Measurements from ENCODE around the gene S100A9.
"Not testable (repeated sequence)": the region's sequence is repeated elsewhere in the genome, so short reads cannot be mapped to it uniquely, and the experiment has no call there.

S100A9 gene

DNA sequence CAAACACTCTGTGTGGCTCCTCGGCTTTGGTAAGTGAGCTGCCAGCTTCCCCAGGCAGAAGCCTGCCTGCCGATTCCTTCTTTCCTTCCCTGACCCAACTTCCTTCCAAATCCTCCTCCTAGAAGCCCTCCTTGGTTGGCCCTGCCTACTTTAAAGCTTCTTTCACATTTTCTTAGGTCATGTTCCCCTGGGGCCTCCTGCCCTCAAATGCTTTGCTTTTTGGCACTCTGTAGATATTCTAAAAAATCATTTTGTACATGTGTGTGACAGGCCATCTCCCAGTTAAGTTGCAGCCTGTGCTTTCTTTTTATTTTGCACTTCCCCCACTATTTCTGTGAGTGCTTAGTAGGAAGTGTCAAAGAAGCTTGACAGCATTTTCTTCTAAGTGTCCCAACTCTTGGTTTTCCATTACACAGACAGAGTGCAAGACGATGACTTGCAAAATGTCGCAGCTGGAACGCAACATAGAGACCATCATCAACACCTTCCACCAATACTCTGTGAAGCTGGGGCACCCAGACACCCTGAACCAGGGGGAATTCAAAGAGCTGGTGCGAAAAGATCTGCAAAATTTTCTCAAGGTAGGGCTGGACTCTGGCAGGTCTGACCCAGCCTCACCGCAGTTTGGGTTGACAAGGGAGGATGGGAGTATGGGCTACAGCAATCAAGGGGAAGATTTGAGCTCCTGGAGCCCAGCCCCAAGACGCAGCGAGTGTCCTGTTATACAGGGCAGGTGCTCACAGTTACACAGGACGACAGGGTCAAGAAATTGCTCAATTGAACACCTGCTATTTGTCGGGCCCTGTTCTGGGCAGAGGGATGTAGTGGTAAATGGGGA lies at the start of gene S100A9:
S100A9 (plus strand) TSS at position 2 of the 838 bp plus-strand sequence; CDS start at position 432, 430 bp downstream.
- no peak for DNase-seq (ENCODE audit: low read depth)

- DNase-seq (ENCODE audit: low read depth), result no peak
Observed at GRCh38 chr1:153308540-153308939, 49.1 kb upstream of the S100A9 start.

- no peak for DNase-seq (ENCODE audit: low read depth)
Observed at GRCh38 chr1:153309441-153309840, 48.2 kb upstream of the S100A9 start.

DNA sequence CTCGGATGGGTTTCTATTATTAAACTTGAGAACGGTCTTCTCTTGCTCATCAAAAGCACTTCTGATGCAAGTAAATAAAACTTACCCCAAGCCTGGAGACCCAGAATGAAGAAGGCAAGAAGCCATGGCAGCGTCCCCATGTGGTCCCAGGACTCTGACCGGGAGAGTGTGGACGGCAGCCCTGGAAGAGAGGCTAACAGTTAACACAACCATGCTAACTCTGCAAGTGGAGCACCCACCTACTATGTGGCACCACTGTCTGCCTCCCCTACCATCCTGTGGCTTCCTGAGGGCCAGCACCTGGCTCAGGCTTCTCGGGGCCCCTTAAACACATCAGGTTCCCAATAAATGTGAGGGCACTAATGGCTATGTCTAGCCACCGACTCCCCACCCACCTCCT lies 47.1 kb upstream of the S100A9 start:
- DNase-seq (ENCODE audit: low read depth), result no peak

DNA sequence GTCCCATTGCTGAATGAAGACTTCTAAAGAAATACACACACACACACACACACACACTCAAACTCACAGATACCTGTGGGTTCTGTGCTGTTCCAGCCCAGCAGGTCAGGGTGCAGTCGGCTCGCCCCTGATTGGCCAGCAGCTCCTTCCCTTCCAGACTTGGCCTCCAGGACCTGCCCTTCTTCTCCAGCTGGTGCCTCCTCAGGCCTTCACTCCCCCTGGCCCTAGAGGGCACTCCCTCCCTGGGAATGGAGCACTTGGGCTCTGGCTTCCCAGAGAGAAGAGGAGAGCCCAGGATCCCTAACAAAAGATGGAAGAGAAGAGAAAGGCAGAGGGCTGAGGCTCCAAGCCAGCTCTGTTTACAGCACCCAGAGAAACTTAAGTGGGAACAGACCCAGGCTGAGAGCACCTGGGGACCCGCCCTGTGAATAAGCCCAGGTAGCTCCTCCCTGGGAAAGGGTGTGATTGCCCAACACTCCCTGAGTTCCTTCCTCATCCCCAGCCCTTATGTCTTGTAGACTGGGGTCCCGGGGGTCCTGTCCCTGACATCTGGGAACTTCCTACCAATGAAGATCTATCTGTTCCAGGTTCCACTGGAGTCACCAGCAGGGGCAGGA lies 45.0 kb upstream of the S100A9 start, which contains the start of gene PGLYRP3:
PGLYRP3 (minus strand) TSS at position 383 of the 617 bp plus-strand sequence. CDS start 2,287 bp downstream, outside the sequence.
- no peak for DNase-seq (ENCODE audit: low read depth)

DNA sequence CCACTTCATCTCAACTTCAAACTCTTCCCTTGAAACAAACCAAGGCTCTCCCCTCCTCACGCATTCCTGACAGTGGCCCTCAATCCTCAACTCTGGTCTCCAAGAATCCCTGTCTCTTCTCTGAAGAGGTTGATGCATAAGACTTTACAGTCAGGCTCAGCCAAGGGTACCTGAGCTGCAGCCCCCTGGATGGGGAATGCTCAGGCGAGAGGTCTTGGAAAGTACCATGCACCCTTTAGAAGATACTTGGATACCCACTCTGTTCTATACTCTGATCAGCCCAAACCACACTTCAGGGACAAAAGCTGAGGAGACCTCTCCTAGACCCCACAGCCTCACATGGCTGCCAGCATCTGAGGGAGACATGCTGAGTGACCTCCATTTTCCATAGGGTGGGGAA lies 44.4 kb upstream of the S100A9 start:
- no peak for DNase-seq (ENCODE audit: low read depth)

GRCh38 chr1:153314388-153314787 lies 43.3 kb upstream of the S100A9 start:
- not testable (repeated sequence) for DNase-seq (ENCODE audit: low read depth)

- DNase-seq (ENCODE audit: low read depth), result not testable (repeated sequence)
Observed at GRCh38 chr1:153316013-153316412, 41.6 kb upstream of the S100A9 start.

GRCh38 chr1:153318145-153318544 lies 39.5 kb upstream of the S100A9 start:
- DNase-seq (ENCODE audit: low read depth), result not testable (repeated sequence)

DNA sequence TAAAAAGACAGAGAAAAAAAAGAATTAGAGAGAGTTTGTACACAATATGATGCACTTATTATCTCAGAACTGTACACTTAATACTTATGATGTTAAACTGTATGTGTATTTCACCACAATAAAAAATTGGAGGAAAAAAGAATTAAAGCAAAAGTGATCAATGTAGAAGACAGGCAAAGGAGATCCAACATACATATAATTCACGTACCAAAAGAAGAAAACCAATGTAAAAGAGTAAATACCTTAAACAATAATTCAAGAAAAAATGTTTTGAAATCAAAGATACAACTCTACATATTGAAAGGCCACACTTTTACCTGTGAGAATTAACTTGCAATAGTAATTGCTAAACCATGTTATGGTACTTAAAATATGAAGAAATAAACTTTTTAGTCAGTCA lies 35.1 kb upstream of the S100A9 start:
- DNase-seq (ENCODE audit: low read depth), result no peak

DNA sequence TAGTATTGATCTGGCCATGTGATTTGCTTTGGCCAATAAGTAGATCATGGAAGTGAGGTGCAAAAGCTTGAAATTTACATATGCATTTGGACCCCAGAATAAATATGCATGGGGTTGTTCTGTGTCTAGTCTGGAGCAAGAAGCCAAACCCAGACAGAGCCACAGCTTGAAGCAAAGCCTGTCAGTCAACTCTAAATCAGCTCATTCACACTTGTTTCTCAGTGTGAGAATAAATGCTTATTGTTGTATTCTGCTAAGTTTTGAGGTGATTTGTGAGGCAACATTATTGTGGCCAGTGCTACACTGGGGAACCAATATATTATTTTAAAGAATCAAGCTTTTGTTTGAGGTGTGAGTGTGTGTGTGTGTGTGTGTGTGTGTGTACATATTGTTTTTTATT lies 32.7 kb upstream of the S100A9 start:
- no peak for DNase-seq (ENCODE audit: low read depth)

DNA sequence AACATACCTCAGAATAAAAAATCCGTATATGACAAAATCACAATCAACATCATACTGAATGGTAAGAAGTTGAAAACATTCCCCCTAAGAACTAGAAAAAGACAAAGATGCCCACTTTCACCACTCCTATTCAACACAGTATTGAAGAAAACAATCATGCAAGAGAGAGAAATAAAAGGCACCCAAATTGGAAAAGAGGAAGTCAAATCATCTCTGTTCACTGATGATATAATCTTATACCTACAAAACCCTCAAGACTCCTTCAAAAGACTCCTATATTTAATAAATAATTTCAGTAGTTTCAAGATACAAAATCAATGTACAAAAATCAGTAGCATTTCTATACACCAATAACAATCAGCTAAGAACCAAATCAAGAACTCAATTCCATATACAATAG lies 23.8 kb upstream of the S100A9 start:
- DNase-seq (ENCODE audit: low read depth), result no peak

GRCh38 chr1:153336650-153337049 lies 21.0 kb upstream of the S100A9 start:
- DNase-seq (ENCODE audit: low read depth), result no peak

- DNase-seq (ENCODE audit: low read depth), result no peak
Observed at GRCh38 chr1:153337980-153338853, 19.4 kb upstream of the S100A9 start.

- no peak for DNase-seq (ENCODE audit: low read depth)
Observed at GRCh38 chr1:153339802-153340201, 17.9 kb upstream of the S100A9 start.

GRCh38 chr1:153340356-153340755 lies 17.3 kb upstream of the S100A9 start:
- DNase-seq (ENCODE audit: low read depth), result no peak

GRCh38 chr1:153341431-153341934 lies 16.2 kb upstream of the S100A9 start:
- no peak for DNase-seq (ENCODE audit: low read depth)

DNA sequence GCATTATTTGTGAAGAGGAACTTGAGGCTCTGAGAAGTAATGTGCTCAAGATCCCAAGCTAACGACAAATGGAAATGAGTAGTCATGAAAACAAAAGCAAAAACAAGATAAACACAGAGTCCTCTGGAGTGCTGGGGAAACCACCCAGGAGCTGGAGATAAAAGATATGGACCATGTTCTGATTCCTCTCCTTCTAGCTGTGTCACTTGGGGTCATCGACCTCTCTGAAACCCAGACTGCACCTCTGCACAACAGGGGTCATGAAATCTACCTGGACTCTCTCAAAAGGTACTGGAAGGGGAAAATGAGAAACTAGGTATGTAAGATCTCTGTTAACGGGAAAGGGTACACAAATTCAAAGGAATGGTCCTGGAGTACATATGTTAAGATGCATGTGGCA lies 15.5 kb upstream of the S100A9 start:
- DNase-seq (ENCODE audit: low read depth), result no peak

DNA sequence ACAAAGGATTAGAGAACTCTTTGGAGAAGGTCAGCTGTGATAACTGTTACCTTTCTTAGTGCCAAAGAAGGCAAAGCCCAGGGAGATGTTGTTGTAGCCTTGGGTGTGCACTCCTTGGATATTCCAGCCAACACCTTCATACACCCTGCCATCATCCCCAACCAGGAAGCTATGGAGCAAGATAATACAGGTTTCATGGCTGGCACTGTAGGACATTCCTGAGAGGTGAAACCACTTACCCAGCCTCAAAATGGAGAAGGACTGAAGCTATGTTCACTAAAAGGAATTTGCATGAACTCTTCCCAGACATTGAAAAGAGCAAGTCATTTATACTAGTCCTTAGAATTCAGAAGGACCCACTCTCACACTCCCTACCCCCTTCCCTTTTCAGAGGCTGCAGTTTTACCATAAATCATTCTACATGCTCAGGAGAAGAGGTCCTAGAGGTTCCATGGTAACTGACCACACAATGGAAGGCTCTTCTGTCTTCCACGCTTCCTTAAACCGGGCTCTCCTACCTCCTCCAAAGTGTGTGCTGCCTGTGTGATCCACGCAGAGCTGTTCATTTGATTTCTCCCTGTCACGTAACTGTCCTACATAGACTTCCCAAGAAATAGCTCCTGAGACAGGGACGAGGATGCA lies 14.5 kb upstream of the S100A9 start:
- DNase-seq (ENCODE audit: low read depth), result no peak

GRCh38 chr1:153343811-153344717 lies 13.6 kb upstream of the S100A9 start:
- no peak for DNase-seq (ENCODE audit: low read depth)

DNA sequence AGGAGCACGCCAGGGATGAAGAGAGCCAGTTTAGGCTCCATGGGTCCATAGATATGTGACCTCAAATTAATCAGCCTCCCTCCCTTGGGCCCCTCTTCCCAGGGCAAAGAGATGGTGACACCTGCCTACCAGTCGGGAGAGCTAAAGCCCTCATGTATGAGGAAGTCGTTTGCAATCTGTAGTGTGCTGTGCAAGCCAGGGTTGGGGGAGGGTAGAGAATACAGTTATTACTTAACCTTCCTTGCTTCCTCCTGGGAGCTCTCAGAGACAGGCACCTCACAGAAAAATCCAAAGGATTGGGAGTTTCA lies 13.0 kb upstream of the S100A9 start:
- DNase-seq (ENCODE audit: low read depth), result no peak
